A673 (cell line): ENCODE results near the gene MRM2.

Experiments used
- EZH2 ChIP-seq: fragments of 200-600 bp; sonication (generic); IDR thresholded peaks from 2 replicates; pipeline ENCODE4 v1.6.1; 2017; ENCODE audit warnings: borderline replicate concordance, low read depth, mild to moderate bottlenecking, mixed read lengths, antibody characterized with exemption, low read length; ENCODE audit not compliant: poor library complexity, severe bottlenecking
- TF ChIP-seq, protein P1 (sequence below): fragments of 300-800, 200-600 bp; sonication (generic); conservative IDR thresholded peaks from 2 replicates; pipeline ENCODE4 v1.5.1; 2017; ENCODE audit warnings: low read depth, mild to moderate bottlenecking, antibody characterized with exemption, low read length, moderate library complexity, mixed read lengths

DNA sequence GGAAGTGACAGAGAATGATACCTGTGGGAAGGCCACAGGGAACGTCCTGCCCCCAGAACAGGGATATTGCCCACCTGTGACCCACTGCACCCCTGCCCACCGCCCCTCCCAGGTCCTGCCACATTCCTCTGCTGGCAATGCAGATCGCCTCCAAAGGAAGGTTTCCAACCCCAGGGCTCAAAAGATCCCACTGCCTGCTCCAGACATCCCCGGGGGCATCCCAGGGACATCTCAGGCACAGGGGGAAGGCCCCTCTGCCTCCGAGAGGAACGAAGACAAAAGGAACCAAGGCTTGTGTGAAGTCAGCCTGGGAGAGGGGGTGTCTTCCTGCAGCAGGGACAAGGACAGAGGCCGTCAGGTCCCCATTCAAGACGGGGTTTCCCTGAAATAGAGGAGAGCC is 28.5 kb upstream of the MRM2 start:
- TF ChIP-seq, protein P1, sequence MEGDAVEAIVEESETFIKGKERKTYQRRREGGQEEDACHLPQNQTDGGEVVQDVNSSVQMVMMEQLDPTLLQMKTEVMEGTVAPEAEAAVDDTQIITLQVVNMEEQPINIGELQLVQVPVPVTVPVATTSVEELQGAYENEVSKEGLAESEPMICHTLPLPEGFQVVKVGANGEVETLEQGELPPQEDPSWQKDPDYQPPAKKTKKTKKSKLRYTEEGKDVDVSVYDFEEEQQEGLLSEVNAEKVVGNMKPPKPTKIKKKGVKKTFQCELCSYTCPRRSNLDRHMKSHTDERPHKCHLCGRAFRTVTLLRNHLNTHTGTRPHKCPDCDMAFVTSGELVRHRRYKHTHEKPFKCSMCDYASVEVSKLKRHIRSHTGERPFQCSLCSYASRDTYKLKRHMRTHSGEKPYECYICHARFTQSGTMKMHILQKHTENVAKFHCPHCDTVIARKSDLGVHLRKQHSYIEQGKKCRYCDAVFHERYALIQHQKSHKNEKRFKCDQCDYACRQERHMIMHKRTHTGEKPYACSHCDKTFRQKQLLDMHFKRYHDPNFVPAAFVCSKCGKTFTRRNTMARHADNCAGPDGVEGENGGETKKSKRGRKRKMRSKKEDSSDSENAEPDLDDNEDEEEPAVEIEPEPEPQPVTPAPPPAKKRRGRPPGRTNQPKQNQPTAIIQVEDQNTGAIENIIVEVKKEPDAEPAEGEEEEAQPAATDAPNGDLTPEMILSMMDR, result no peak
- no peak for TF ChIP-seq EZH2
